ENCODE data around the gene LIPC.

- TF ChIP-seq ZFP3 (CRISPR knock-in tag; IDR thresholded peaks at IDR 0.05) = no peak
- no peak for TF ChIP-seq BACH2 (CRISPR knock-in tag; IDR thresholded peaks at IDR 0.05; ENCODE audit: borderline replicate concordance)
- no peak for TF ChIP-seq PPARA (CRISPR knock-in tag; IDR thresholded peaks at IDR 0.05; ENCODE audit: borderline replicate concordance)
Observed at GRCh38 chr15:58448906-58449305, 17.1 kb downstream of the LIPC start.

All from SK-N-SH treated with all-trans-retinoic acid at 6 μM for 48 hours (cell line).